ENCODE measurements around the gene TWIST2. TPM values are rescaled to one million over a fixed set of nuclear protein-coding genes. Genes with fewer than 3 reads are reported as not detected.

TWIST2 gene
- total and polyA plus RNA-seq, 4 donors = 2.2 to 9.1 (median 4.3) TPM

GRCh38 chr2:238912916-238913875 lies 65.3 kb downstream of the TWIST2 start:
- no peak for DNase-seq (ENCODE audit: low read depth in 4 of 6, low spot score in 6 of 6)
- Histone ChIP-seq H3K9me3 (ENCODE audit: control insufficient read depth, insufficient read depth, low read length) (no peaks in the 10 kb centered on the region), H3K4me1 (ENCODE audit: control insufficient read depth, insufficient read depth, low read length) (peaks cover 15% of the 10 kb centered on the region), H3K27me3 (ENCODE audit: control insufficient read depth, insufficient read depth, low read length) (no peaks in the 10 kb centered on the region), H3K36me3 (ENCODE audit: control insufficient read depth, insufficient read depth, low read length) (peaks cover 3% of the 10 kb centered on the region), H3K27ac (ENCODE audit: low read depth, low read length) (no peak overlapping the region), H3K4me3 (ENCODE audit: low read depth, low read length) (no peak overlapping the region)
- WGBS (ENCODE audit: insufficient coverage) = 80% methylated on average over 17 of the region's 20 CpGs

GRCh38 chr2:238913931-238914647 lies 66.2 kb downstream of the TWIST2 start:
- H3K9me3 ChIP-seq (ENCODE audit: control insufficient read depth, insufficient read depth, low read length) = no peaks in the 10 kb centered on the region
- no peak overlapping the region for H3K4me3 ChIP-seq (ENCODE audit: low read depth, low read length)
- peaks cover 13% of the 10 kb centered on the region for H3K4me1 ChIP-seq (ENCODE audit: control insufficient read depth, insufficient read depth, low read length)
- no peaks in the 10 kb centered on the region for H3K27me3 ChIP-seq (ENCODE audit: control insufficient read depth, insufficient read depth, low read length)
- H3K36me3 ChIP-seq (ENCODE audit: control insufficient read depth, insufficient read depth, low read length) = peaks cover 3% of the 10 kb centered on the region
- no peak overlapping the region for H3K27ac ChIP-seq (ENCODE audit: low read depth, low read length)
- WGBS (ENCODE audit: insufficient coverage) = 95% methylated on average over 22 of the region's 22 CpGs
- DNase-seq (ENCODE audit: low read depth in 4 of 6, low spot score in 6 of 6) = no peak

- H3K36me3 ChIP-seq (ENCODE audit: control insufficient read depth, insufficient read depth, low read length) = no peaks in the 10 kb centered on the region
Observed at GRCh38 chr2:238914648-238915015, 66.7 kb downstream of the TWIST2 start.

GRCh38 chr2:238915196-238915595 lies 67.3 kb downstream of the TWIST2 start:
- WGBS (ENCODE audit: insufficient coverage) = 89% methylated on average over 8 of the region's 9 CpGs
- DNase-seq (ENCODE audit: low read depth in 4 of 6, low spot score in 6 of 6) = no peak
- no peaks in the 10 kb centered on the region for H3K27me3 ChIP-seq (ENCODE audit: control insufficient read depth, insufficient read depth, low read length)

More at GRCh38 chr2:238914648-238915015, 66.7 kb downstream of the TWIST2 start:
- H3K9me3 ChIP-seq (ENCODE audit: control insufficient read depth, insufficient read depth, low read length) = no peaks in the 10 kb centered on the region
- no peak overlapping the region for H3K27ac ChIP-seq (ENCODE audit: low read depth, low read length)
- 100% methylated on average over 3 of the region's 11 CpGs for WGBS (ENCODE audit: insufficient coverage)
- no peaks in the 10 kb centered on the region for H3K27me3 ChIP-seq (ENCODE audit: control insufficient read depth, insufficient read depth, low read length)
- no peak overlapping the region for H3K4me3 ChIP-seq (ENCODE audit: low read depth, low read length)
- H3K4me1 ChIP-seq (ENCODE audit: control insufficient read depth, insufficient read depth, low read length) = peaks cover 7% of the 10 kb centered on the region
- no peak for DNase-seq (ENCODE audit: low read depth in 4 of 6, low spot score in 6 of 6)

GRCh38 chr2:238915596-238915995 lies 67.7 kb downstream of the TWIST2 start:
- no peaks in the 10 kb centered on the region for H3K9me3 ChIP-seq (ENCODE audit: control insufficient read depth, insufficient read depth, low read length)
- H3K4me3 ChIP-seq (ENCODE audit: low read depth, low read length) = no peak overlapping the region
- no peak overlapping the region for H3K27ac ChIP-seq (ENCODE audit: low read depth, low read length)
- H3K36me3 ChIP-seq (ENCODE audit: control insufficient read depth, insufficient read depth, low read length) = no peaks in the 10 kb centered on the region
- H3K27me3 ChIP-seq (ENCODE audit: control insufficient read depth, insufficient read depth, low read length) = no peaks in the 10 kb centered on the region
- DNase-seq (ENCODE audit: low read depth in 4 of 6, low spot score in 6 of 6) = no peak
- WGBS (ENCODE audit: insufficient coverage) = 95% methylated on average over 2 of the region's 5 CpGs
- peaks cover 5% of the 10 kb centered on the region for H3K4me1 ChIP-seq (ENCODE audit: control insufficient read depth, insufficient read depth, low read length)

More at GRCh38 chr2:238915196-238915595, 67.3 kb downstream of the TWIST2 start:
- H3K4me1 ChIP-seq (ENCODE audit: control insufficient read depth, insufficient read depth, low read length) = peaks cover 5% of the 10 kb centered on the region
- no peak overlapping the region for H3K4me3 ChIP-seq (ENCODE audit: low read depth, low read length)
- H3K27ac ChIP-seq (ENCODE audit: low read depth, low read length) = no peak overlapping the region
- H3K9me3 ChIP-seq (ENCODE audit: control insufficient read depth, insufficient read depth, low read length) = no peaks in the 10 kb centered on the region
- H3K36me3 ChIP-seq (ENCODE audit: control insufficient read depth, insufficient read depth, low read length) = no peaks in the 10 kb centered on the region

- DNase-seq (ENCODE audit: low read depth in 4 of 6, low spot score in 6 of 6) = no peak
- Histone ChIP-seq H3K4me1 (ENCODE audit: control insufficient read depth, insufficient read depth, low read length) (peaks cover 5% of the 10 kb centered on the region), H3K9me3 (ENCODE audit: control insufficient read depth, insufficient read depth, low read length) (no peaks in the 10 kb centered on the region), H3K27ac (ENCODE audit: low read depth, low read length) (no peak overlapping the region), H3K4me3 (ENCODE audit: low read depth, low read length) (no peak overlapping the region), H3K36me3 (ENCODE audit: control insufficient read depth, insufficient read depth, low read length) (no peaks in the 10 kb centered on the region), H3K27me3 (ENCODE audit: control insufficient read depth, insufficient read depth, low read length) (no peaks in the 10 kb centered on the region)
- 83% methylated on average over 14 of the region's 16 CpGs for WGBS (ENCODE audit: insufficient coverage)
Observed at GRCh38 chr2:238916176-238916874, 68.4 kb downstream of the TWIST2 start.

- Histone ChIP-seq H3K4me1 (ENCODE audit: control insufficient read depth, insufficient read depth, low read length) (peaks cover 5% of the 10 kb centered on the region), H3K4me3 (ENCODE audit: low read depth, low read length) (no peak overlapping the region), H3K9me3 (ENCODE audit: control insufficient read depth, insufficient read depth, low read length) (no peaks in the 10 kb centered on the region), H3K27ac (ENCODE audit: low read depth, low read length) (no peak overlapping the region), H3K36me3 (ENCODE audit: control insufficient read depth, insufficient read depth, low read length) (no peaks in the 10 kb centered on the region), H3K27me3 (ENCODE audit: control insufficient read depth, insufficient read depth, low read length) (no peaks in the 10 kb centered on the region)
- 91% methylated on average over 12 of the region's 14 CpGs for WGBS (ENCODE audit: insufficient coverage)
- no peak for DNase-seq (ENCODE audit: low read depth in 4 of 6, low spot score in 6 of 6)
Observed at GRCh38 chr2:238916875-238917590, 69.1 kb downstream of the TWIST2 start.

GRCh38 chr2:238919307-238919706 lies 71.4 kb downstream of the TWIST2 start:
- WGBS (ENCODE audit: insufficient coverage) = 74% methylated on average over 7 of the region's 11 CpGs
- H3K4me1 ChIP-seq (ENCODE audit: control insufficient read depth, insufficient read depth, low read length) = peaks cover 3% of the 10 kb centered on the region
- H3K36me3 ChIP-seq (ENCODE audit: control insufficient read depth, insufficient read depth, low read length) = no peaks in the 10 kb centered on the region
- H3K27me3 ChIP-seq (ENCODE audit: control insufficient read depth, insufficient read depth, low read length) = no peaks in the 10 kb centered on the region
- no peak for DNase-seq (ENCODE audit: low read depth in 4 of 6, low spot score in 6 of 6)
- no peaks in the 10 kb centered on the region for H3K9me3 ChIP-seq (ENCODE audit: control insufficient read depth, insufficient read depth, low read length)
- no peak overlapping the region for H3K27ac ChIP-seq (ENCODE audit: low read depth, low read length)
- H3K4me3 ChIP-seq (ENCODE audit: low read depth, low read length) = no peak overlapping the region

GRCh38 chr2:238920053-238920452 lies 72.2 kb downstream of the TWIST2 start:
- no peaks in the 10 kb centered on the region for H3K9me3 ChIP-seq (ENCODE audit: control insufficient read depth, insufficient read depth, low read length)
- H3K27ac ChIP-seq (ENCODE audit: low read depth, low read length) = no peak overlapping the region
- no peak overlapping the region for H3K4me3 ChIP-seq (ENCODE audit: low read depth, low read length)
- H3K36me3 ChIP-seq (ENCODE audit: control insufficient read depth, insufficient read depth, low read length) = no peaks in the 10 kb centered on the region
- WGBS (ENCODE audit: insufficient coverage) = 80% methylated on average over 2 of the region's 3 CpGs
- H3K27me3 ChIP-seq (ENCODE audit: control insufficient read depth, insufficient read depth, low read length) = no peaks in the 10 kb centered on the region
- no peak for DNase-seq (ENCODE audit: low read depth in 4 of 6, low spot score in 6 of 6)
- H3K4me1 ChIP-seq (ENCODE audit: control insufficient read depth, insufficient read depth, low read length) = peaks cover 7% of the 10 kb centered on the region

Measured in spinal cord (tissue), 10 donors.